ENCODE measurements around the gene TPBG. TPM values are rescaled to one million over a fixed set of nuclear protein-coding genes. Genes with fewer than 3 reads are reported as not detected.
"Not testable (repeated sequence)": the region's sequence is repeated elsewhere in the genome, so short reads cannot be mapped to it uniquely, and the experiment has no call there.

TPBG gene
- total RNA-seq, 3 donors from 2014 or later, result 10.2 to 11.7 (median 10.4) TPM

DNA sequence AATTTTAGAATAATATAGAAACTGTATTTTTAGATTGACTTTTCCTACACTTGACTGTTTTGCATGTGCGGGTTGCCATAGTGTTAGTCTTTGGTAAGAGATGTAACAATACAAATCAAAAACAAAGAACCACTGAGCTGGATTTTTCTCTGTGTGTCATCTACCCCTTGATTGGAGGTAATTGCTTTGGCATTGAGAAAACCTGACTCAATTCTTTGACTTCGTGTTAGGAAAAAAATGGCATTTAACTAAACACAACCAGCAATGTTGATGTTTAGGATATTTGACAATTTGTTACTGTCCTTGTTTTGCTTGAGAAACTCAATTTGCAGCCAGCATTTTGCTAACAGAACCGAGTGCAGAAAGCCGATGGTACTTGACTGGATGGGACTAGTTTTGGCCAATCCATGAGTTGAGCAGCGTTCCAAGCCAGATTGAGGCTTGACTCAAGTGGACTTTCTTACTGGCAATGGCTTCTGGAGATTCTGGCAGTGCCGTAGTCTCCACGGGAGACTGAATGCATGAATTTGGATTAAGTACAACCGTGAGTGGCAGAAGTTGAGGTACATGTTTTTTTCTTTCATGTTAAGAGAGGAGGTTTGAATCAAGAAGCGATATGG, 17.1 kb downstream of the TPBG start:
- Histone ChIP-seq H3K4me1 (ENCODE audit: low read depth) (no peaks in the 10 kb centered on the region), H3K36me3 (ENCODE audit: low read depth) (no peaks in the 10 kb centered on the region), H3K4me3 (no peak overlapping the region), H3K9me3 (no peaks in the 10 kb centered on the region)
- ATAC-seq (no peak), DNase-seq (no peak)
- TF ChIP-seq, protein P1, sequence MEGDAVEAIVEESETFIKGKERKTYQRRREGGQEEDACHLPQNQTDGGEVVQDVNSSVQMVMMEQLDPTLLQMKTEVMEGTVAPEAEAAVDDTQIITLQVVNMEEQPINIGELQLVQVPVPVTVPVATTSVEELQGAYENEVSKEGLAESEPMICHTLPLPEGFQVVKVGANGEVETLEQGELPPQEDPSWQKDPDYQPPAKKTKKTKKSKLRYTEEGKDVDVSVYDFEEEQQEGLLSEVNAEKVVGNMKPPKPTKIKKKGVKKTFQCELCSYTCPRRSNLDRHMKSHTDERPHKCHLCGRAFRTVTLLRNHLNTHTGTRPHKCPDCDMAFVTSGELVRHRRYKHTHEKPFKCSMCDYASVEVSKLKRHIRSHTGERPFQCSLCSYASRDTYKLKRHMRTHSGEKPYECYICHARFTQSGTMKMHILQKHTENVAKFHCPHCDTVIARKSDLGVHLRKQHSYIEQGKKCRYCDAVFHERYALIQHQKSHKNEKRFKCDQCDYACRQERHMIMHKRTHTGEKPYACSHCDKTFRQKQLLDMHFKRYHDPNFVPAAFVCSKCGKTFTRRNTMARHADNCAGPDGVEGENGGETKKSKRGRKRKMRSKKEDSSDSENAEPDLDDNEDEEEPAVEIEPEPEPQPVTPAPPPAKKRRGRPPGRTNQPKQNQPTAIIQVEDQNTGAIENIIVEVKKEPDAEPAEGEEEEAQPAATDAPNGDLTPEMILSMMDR (IDR thresholded peaks at IDR 0.05), result no peak
- intact Hi-C loops (cut with DNase I, micrococcal nuclease), result no loop called here

DNA sequence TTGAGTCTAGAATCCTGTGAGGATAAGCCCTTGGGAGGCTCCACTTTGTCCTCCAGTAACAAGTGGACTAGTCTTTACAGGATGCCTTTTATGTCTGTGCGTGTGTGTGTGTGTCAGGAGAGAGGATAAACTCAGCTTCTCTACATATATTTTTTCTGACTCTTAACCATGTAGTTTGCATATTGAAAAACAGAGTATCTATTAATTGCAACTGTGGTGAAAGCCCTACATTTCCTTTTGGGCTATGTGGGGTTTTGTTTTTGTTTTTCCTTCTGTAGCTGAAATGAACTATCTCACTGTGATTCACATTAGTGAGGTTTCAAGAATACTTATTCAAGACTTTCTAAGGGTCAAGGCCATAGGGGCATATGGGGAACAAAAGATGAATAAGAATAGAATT, 17.7 kb downstream of the TPBG start:
- Histone ChIP-seq H3K4me3 (no peak overlapping the region), H3K36me3 (ENCODE audit: low read depth) (no peaks in the 10 kb centered on the region), H3K9me3 (no peaks in the 10 kb centered on the region), H3K4me1 (ENCODE audit: low read depth) (no peaks in the 10 kb centered on the region)
- DNase-seq, result no peak
- no peak for ATAC-seq
- intact Hi-C loops (cut with DNase I, micrococcal nuclease), result no loop called here
- TF ChIP-seq, protein P1 (IDR thresholded peaks at IDR 0.05), result no peak

DNA sequence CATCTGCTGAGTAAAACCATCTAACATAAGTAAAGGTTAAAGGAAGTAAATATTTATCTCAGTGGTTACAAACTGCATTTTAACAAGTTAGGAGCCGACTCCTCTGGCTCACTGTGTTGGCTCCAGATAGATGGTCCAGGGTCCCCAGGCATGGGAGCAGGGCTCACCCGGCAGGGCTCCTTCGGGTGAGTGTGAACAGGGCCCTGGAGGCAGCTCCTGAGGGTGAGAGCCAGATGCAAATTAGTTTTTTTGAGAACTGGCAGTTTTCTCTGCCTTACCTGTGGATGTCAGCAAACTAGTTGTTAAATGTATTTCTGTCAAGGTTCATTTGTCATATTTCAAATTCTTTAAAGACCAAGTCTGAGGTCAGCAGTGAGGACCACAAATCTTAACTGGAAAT, 21.5 kb downstream of the TPBG start:
- DNase-seq (no peak), ATAC-seq (no peak)
- intact Hi-C loops (cut with DNase I, micrococcal nuclease), result no loop called here
- TF ChIP-seq, protein P1 (IDR thresholded peaks at IDR 0.05), result no peak
- H3K9me3 ChIP-seq, result no peaks in the 10 kb centered on the region
- no peaks in the 10 kb centered on the region for H3K4me1 ChIP-seq (ENCODE audit: low read depth)
- H3K4me3 ChIP-seq, result no peak overlapping the region
- H3K36me3 ChIP-seq (ENCODE audit: low read depth), result no peaks in the 10 kb centered on the region

- no peaks in the 10 kb centered on the region for H3K4me1 ChIP-seq (ENCODE audit: low read depth)
- DNase-seq, result no peak
- TF ChIP-seq, protein P1 (IDR thresholded peaks at IDR 0.05), result no peak
- intact Hi-C loops (cut with DNase I, micrococcal nuclease), result no loop called here
- no peaks in the 10 kb centered on the region for H3K36me3 ChIP-seq (ENCODE audit: low read depth)
- ATAC-seq, result no peak
- no peak overlapping the region for H3K4me3 ChIP-seq
- no peaks in the 10 kb centered on the region for H3K9me3 ChIP-seq
Observed at GRCh38 chr6:82385546-82385945, 21.9 kb downstream of the TPBG start.

- intact Hi-C loops (cut with DNase I, micrococcal nuclease), result no loop called here
- H3K4me1 ChIP-seq (ENCODE audit: low read depth), result no peaks in the 10 kb centered on the region
- TF ChIP-seq, protein P1 (IDR thresholded peaks at IDR 0.05), result no peak
- no peak for ATAC-seq
- DNase-seq, result no peak
- H3K36me3 ChIP-seq (ENCODE audit: low read depth), result no peaks in the 10 kb centered on the region
- no peaks in the 10 kb centered on the region for H3K9me3 ChIP-seq
- no peak overlapping the region for H3K4me3 ChIP-seq
Observed at GRCh38 chr6:82385961-82386360, 22.3 kb downstream of the TPBG start.

DNA sequence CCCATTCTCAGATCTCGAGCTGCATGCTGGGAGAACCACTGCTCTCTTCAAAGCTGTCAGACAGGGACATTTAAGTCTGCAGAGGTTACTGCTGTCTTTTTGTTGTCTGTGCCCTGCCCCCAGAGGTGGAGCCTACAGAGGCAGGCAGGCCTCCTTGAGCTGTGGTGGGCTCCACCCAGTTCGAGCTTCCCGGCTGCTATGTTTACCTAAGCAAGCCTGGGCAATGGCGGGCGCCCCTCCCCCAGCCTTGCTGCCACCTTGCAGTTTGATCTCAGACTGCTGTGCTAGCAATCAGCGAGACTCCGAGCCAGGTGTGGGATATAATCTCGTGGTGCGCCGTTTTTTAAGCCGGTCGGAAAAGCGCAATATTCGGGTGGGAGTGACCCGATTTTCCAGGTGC, 31.2 kb downstream of the TPBG start:
- not testable (repeated sequence) for H3K4me1 ChIP-seq (ENCODE audit: low read depth); ATAC-seq; H3K9me3 ChIP-seq

More for the DNA sequence above, 31.2 kb downstream of the TPBG start:
- DNase-seq; intact Hi-C loops (cut with DNase I, micrococcal nuclease); H3K4me3 ChIP-seq; H3K36me3 ChIP-seq (ENCODE audit: low read depth): not testable (repeated sequence)

All from mucosa of descending colon (tissue), 3 donors.